G401.6 (cell line): ENCODE results near the gene ST8SIA1.
"Not testable (repeated sequence)": the region's sequence is repeated elsewhere in the genome, so short reads cannot be mapped to it uniquely, and the experiment has no call there.

Experiments used
- FAIRE-seq: peaks from 2 replicates; lab custom pipeline; 2012; peaks lifted over from hg19 to GRCh38; lab: Jason Lieb, UNC

Gene ST8SIA1

GRCh38 chr12:22334410-22335100 is at the start of gene ST8SIA1:
Gene ST8SIA1, minus strand, starts transcription at chr12:22334707. Its CDS starts 475 bp downstream, at chr12:22334232.
- FAIRE-seq, result no peak

DNA sequence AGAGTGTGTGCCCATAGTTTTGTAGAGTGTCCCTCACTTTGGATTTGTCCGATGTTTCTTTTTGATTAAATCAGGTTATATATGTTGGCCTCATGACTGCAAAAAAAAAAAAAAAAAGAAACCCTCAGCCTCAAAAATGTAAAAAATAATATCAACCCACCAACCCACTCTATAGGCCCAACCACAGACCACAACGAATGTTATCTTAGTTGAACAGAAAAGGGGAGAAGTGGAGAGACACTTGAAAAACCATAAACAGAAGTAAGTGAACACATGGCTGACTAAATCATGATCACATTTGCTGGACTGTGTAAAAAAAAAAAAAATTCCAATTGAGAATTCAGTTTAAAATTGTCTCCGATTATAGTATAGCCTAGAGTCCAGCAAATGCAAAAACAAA is 45.5 kb upstream of the ST8SIA1 start:
- FAIRE-seq, result no peak

DNA sequence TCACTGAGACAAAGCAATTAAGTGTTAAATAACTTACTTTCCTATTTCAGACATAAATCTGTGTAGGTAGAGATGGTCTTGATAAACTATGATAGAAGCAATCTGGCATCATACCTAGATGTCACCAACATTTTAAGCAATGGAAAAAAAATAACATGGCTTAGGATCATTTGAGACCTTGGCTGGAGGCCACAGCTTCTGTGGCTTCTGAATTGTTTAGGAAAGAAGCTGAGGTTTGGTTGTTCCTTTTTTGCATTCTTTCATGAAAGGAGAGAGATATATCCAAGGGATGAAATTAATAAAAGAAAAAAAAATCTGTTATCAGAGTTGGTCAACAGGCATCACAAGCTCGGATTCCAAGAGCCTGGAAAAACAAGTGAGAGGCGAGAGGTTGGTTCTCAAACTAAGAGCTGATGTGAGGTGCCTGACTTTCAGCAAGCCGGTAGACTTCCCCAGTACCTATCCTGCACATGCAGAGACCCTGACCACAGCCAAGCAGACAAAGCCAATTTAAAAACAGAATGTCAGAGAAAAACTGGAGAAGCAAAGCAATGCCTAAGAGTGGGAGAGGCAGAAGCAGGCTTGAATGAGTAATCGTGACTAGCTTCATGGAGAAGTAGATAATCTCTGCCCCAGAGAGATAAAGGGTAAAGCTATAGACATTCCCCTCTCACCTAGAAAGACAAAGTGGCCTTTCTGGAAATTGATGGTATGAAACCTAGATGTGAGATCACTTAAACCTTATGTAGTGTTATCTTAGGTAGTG is 43.4 kb upstream of the ST8SIA1 start:
- FAIRE-seq, result no peak

DNA sequence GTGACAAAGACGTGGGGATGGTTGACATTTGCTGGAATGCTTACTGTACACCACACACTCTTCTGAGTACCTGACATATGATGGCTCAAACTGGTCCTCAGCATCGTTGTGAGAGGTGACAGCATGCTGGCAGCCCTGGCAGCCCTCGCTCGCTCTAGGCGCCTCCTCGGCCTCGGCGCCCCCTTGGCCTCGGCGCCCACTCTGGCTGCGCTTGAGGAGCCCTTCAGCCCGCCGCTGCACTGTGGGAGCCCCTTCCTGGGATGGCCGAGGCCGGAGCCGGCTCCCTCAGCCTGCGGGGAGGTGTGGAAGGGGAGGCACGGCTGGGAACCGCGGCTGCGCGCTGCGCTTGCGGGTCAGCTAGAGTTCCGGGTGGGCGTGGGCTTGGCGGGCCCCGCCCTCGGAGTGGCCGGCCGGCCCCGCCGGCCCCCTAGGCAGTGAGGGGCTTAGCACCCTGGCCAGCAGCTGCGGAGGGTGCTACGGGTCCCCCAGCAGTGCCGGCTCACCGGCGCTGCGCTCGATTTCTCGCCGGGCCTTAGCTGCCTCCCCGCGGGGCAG is 42.2 kb upstream of the ST8SIA1 start:
- not testable (repeated sequence) for FAIRE-seq

DNA sequence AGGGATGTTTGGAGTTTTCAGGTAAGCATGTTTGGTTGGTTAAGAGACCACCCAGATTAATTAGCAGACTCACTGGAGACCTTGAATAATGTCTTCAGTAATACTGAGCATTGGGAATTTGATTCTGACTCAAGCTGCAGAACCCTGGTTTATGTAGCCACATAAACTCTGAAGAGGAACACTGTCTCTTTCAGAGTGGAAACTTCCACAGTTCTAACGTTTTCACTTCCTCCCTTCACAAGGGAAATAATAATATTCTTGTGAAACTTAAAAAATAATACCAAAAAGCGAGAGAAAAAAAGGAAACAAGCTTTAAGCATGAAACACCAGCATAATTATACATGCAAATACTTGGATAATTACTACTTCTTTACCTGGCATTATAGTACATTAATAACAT is 40.0 kb upstream of the ST8SIA1 start:
- no peak for FAIRE-seq

GRCh38 chr12:22372277-22372837 is 37.9 kb upstream of the ST8SIA1 start:
- no peak for FAIRE-seq

DNA sequence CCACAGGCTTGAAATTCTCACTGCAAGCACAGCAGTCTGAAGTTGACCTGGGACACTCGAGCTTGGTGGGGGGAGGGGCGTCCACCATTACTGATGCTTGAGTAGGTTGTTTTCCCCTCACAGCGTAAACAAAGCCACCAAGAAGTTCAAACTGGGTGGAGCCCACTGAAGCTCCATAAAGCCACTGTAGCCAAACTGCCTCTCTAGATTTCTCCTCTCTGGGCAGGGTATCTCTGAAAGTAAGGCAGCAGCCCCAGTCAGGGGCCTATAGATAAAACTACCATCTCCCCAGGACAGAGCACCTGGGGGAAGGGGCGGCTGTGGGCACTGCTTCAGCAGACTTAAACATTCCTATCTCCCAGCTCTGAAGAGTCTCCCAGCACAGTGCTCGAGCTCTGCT is 31.7 kb upstream of the ST8SIA1 start:
- no peak for FAIRE-seq

GRCh38 chr12:22361785-22362184 is 27.3 kb upstream of the ST8SIA1 start:
- no peak for FAIRE-seq

GRCh38 chr12:22360774-22361173 is 26.3 kb upstream of the ST8SIA1 start:
- FAIRE-seq, result no peak

GRCh38 chr12:22357531-22357930 is 23.0 kb upstream of the ST8SIA1 start:
- FAIRE-seq, result no peak

- FAIRE-seq, result no peak
Observed at GRCh38 chr12:22356231-22356630, 21.7 kb upstream of the ST8SIA1 start.

DNA sequence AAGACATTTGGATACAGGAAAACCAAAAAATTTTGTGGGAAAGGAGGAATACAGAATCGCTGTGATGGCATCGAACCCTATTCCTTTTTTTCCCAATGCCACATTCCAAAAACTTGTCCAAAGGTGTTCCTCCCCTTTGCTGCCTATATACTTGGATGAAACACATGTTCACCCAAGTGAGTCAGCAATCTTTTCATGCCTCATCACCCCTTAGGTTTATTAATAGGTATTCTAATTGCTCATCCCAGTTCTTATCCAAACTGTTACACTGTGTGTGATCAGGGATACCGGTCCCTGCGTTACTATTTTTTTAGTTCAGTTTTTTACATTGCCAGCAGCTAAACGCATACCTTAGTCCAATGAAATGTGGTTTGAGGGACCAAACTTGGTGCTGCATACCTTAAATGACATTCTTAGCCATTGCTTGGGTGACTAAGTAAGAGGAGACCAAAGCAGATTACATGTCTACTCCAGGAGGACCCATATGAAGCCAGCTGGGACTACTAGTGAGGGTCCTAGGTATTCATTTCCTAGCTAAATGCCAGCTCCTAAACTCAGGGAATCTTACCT is 20.6 kb upstream of the ST8SIA1 start:
- FAIRE-seq, result no peak

- FAIRE-seq, result no peak
Observed at GRCh38 chr12:22353615-22354325, 19.3 kb upstream of the ST8SIA1 start.

DNA sequence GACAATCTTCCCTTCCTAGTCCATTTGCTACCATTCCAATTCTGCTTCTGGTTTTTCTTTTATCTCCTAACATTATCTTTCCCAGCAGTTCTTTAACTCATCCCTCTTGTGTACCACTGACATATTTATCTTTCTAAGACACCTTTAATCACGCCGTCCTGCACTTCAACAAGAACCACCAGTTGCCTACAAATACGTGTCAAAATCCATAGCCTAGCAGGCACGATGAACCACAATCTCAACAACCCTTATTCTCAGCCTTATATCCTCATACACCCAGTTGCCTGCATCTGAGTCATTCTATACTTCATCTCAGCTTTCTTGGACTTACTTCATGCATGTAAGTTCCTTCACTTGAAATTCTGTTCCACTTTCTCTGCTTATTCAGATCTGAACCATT is 16.4 kb upstream of the ST8SIA1 start:
- FAIRE-seq, result no peak

DNA sequence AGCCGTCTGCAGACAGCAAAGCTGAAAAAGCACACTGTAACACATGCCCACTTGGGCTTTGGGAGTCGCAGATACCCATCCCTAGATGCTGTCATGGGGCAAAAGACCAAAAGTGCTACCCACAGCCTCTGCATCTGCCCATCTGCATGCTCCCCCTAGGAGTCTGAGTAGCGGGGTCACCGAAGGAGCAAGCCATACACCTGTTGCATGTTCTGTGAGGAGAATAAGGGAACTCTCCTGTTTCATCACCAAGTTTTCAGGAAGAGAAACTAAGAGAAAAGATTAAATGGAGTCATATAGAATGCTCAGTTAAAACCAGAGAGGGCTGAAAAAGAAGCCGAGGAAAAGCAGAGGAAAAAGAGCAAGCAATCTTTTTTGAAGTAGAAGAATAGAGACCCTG is 13.7 kb upstream of the ST8SIA1 start:
- FAIRE-seq, result no peak

DNA sequence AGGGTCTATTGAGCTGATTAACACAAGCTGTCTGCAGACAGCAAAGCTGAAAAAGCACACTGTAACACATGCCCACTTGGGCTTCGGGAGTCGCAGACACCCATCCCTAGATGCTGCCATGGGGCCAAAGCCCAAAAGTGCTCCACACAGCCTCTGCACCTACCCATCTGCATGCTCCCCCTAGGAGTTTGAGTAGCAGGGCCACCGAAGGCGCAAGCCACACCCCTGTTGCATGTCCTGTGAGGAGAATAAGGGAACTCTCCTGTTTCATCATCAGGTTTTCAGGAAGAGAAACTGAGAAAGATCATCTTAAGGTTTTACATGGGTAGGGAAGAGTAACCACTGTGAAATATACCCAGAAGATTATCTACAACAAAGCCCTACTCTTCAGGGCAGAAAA is 5.6 kb upstream of the ST8SIA1 start:
- no peak for FAIRE-seq

DNA sequence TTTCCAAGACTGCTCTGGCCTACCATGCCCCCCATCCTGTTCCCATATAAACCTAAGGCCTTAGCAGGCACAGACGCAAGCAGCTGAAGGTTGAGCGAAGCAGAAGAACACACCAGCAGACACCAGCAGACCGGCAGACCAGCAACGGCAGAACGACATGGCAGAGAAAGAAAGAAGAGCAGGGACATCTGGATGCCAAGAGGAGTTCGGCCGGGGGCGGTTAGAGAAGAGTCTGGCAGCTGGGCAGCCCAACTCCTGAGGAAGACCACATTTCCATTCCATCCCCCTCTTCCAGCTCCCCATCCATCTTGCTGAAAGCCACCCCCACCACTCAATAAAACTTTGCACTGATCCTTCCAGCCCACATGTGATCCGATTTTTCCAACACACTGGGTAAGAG is 5.2 kb upstream of the ST8SIA1 start:
- no peak for FAIRE-seq

GRCh38 chr12:22335794-22336166 is 1.3 kb upstream of the ST8SIA1 start:
- no peak for FAIRE-seq

DNA sequence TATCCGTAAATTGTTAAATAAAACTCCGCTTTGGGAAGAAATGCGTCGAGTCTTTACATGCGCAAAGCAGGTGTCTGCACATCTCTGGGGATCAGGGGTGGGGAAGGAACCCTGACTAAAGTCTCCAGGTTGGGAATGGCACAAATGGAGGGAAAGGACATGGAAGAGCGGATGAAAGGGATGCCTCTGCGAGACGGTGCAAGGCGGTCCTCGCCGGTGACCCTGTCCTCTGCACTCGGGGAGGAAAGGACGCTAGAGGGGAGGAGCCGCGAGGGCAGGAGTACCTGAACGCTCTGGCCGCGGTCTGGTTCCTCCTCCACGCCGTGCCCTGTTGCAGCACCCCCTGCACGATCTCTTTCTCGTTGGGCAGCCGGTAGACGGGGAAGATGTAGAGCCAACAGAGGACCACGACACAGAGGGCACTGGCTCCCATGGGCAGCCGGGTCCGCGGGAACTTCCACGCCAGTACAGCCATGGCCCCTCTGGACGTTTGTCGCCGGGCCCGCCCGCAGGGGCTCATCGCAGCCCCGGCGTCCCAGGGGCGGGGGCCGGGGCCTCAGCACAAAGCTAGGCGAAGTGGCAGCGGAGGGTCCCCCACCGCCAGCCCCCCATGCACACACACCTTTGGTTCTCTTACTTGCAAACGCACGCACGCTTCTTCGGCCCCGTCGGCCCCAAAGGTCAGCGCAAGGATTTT is 646 bp downstream of the ST8SIA1 start:
- FAIRE-seq, result no peak

- FAIRE-seq, result no peak
Observed at GRCh38 chr12:22333186-22333712, 1.3 kb downstream of the ST8SIA1 start.

DNA sequence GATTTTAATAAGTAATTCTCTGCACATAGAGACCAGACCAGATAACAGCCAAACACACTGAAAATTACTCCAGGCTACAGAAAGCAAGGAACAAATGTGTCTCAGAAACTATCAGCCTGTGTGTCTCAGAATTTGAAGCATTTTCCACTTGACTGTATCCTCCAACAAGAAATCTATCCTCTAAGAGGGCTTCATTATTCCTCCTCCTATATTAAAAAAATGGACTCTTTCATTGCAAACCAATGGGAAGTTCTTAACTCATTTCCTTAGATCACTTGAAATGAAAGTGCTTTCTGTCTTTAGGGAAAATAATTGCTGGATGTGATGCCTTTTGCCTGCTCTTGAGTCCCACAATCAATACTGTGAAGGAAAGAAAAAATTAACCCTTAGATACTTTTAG is 2.3 kb downstream of the ST8SIA1 start:
- FAIRE-seq, result no peak
